Caco-2 (cell line): Measurements from ENCODE around the gene MARCHF5. TPM values are rescaled to one million over a fixed set of nuclear protein-coding genes. Genes with fewer than 3 reads are reported as not detected.
"Not testable (repeated sequence)": the region's sequence is repeated elsewhere in the genome, so short reads cannot be mapped to it uniquely, and the experiment has no call there.

Experiments
- BruUV-seq: library from RNA; stranded (reverse); fragments of 400-500 nt; replicated peaks from 2 replicates; lab custom pipeline; 2021; lab: Mats Ljungman, UMichigan
- CTCF ChIA-PET: fragments of 300-600 bp; sonication (Branson Sonifier 250); formaldehyde crosslinking; loops from one replicate; lab custom pipeline; 2022; ENCODE audit warnings: antibody characterized with exemption; lab: Charles Lee
- POLR2A ChIA-PET: fragments of 300-600 bp; sonication (Branson Sonifier 250); formaldehyde crosslinking; loops from one replicate; lab custom pipeline; 2022; ENCODE audit warnings: antibody characterized with exemption; lab: Charles Lee
- DNase-seq, 2 experiments: peaks; one replicate each; pipeline versions ENCODE4 v3.0.0 to v3.0.0-alpha.2; 2020 to 2022
- H3K27me3 ChIP-seq: replicated peaks from 2 replicates; pipeline ENCODE4 v1.6.0; 2011; ENCODE audit warnings: low read length; ENCODE audit not compliant: control insufficient read depth, insufficient read depth
- H3K36me3 ChIP-seq: 2 replicates; pipeline ENCODE4 v1.5.1; 2011; ENCODE audit warnings: low read length; ENCODE audit not compliant: control insufficient read depth, insufficient read depth
- H3K4me1 ChIP-seq: fragments of 250-450 bp; sonication (Bioruptor Pico); 2 replicates; pipeline ENCODE4 v1.5.1; 2020; ENCODE audit warnings: mild to moderate bottlenecking
- H3K4me3 ChIP-seq: 2 replicates; pipeline ENCODE4 v1.5.1; 2011; ENCODE audit warnings: low read depth, mild to moderate bottlenecking, control low read depth, low read length
- H3K9me3 ChIP-seq: fragments of 250-450 bp; sonication (Bioruptor Pico); 2 replicates; pipeline ENCODE4 v1.5.1; 2020; ENCODE audit warnings: mild to moderate bottlenecking, moderate library complexity
- H3K27ac Mint-ChIP-seq: one replicate; pipeline ENCODE4 v1.8.0; 2022; ENCODE audit warnings: mixed read lengths; ENCODE audit not compliant: unreplicated experiment
- H3K27me3 Mint-ChIP-seq: one replicate; pipeline ENCODE4 v1.8.0; 2022; ENCODE audit warnings: mixed read lengths; ENCODE audit not compliant: insufficient read depth, unreplicated experiment
- H3K36me3 Mint-ChIP-seq: one replicate; pipeline ENCODE4 v1.8.0; 2022; ENCODE audit warnings: mild to moderate bottlenecking, mixed read lengths; ENCODE audit not compliant: insufficient read depth, unreplicated experiment
- H3K4me1 Mint-ChIP-seq: one replicate; pipeline ENCODE4 v1.8.0; 2022; ENCODE audit warnings: low read depth, mixed read lengths; ENCODE audit not compliant: unreplicated experiment
- H3K4me3 Mint-ChIP-seq: one replicate; pipeline ENCODE4 v1.8.0; 2022; ENCODE audit warnings: mild to moderate bottlenecking, moderate library complexity, mixed read lengths; ENCODE audit not compliant: unreplicated experiment
- H3K9me3 Mint-ChIP-seq: one replicate; pipeline ENCODE4 v1.8.0; 2022; ENCODE audit warnings: mixed read lengths; ENCODE audit not compliant: unreplicated experiment
- intact Hi-C: fragments of 100-400 bp; cut with micrococcal nuclease; formaldehyde crosslinking; loops from one replicate; pipeline ENCODE4 v1.10.0; 2022; ENCODE audit not compliant: unreplicated experiment
- total RNA-seq: library from RNA; stranded (reverse); gene quantifications from 2 replicates; pipeline ENCODE4 v1.2.3, GENCODE V29; 2022
- TF ChIP-seq, protein P1 (sequence below), 2 experiments: fragments of 200-600 bp in 1 of 2; IDR thresholded peaks; 1 replicate in 1 of 2; 2 replicates in 1 of 2; pipeline versions ENCODE4 v1.5.1 to v1.8.0; 2011 to 2022; ENCODE audit warnings: antibody characterized with exemption in 1 of 2, control low read depth in 1 of 2, inconsistent platforms in 1 of 2, low read depth in 1 of 2, low read length in 1 of 2, mild to moderate bottlenecking in 1 of 2, moderate library complexity in 1 of 2; ENCODE audit not compliant: insufficient read depth in 1 of 2, severe bottlenecking in 1 of 2, unreplicated experiment in 1 of 2

The MARCHF5 gene
- total RNA-seq, 1 experiment from 2014 or later: 30.4 TPM

DNA sequence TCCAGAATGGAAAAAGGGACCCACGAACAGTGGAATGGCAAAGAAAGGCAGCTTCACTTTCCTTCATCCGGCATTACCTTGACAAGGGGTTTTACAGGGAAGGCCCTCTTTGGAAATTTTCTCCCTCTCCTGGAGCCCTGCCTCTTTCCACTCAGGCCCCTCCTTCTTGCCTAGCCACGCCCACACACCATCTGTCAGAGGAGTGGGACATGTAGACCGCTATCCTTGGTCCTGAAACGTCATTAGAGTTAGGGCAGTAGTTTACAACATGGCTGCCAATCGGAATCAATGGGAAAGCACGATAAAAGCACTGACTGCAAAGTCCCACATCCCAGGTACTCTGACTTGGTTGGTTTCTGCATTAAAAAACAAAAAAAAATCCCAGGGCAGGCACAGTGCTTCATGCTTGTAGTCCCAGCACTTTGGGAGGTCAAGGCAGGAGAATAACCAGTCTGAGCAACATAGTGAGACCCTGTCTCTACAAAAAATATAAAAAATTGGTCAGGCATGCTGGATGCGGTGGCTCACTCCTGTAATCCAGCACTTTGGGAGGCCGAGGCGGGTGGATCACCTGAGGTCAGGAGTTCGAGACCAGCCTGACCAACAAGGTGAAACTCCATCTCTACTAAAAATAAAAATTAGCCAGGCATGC, 96.4 kb downstream of the MARCHF5 start:
- H3K9me3 ChIP-seq: no peaks in the 10 kb centered on the region
- DNase-seq: peak; percentile 84 to 85
- no peaks in the 10 kb centered on the region for H3K4me1 ChIP-seq
- no peak overlapping the region for H3K27ac Mint-ChIP-seq
- TF ChIP-seq, protein P1, sequence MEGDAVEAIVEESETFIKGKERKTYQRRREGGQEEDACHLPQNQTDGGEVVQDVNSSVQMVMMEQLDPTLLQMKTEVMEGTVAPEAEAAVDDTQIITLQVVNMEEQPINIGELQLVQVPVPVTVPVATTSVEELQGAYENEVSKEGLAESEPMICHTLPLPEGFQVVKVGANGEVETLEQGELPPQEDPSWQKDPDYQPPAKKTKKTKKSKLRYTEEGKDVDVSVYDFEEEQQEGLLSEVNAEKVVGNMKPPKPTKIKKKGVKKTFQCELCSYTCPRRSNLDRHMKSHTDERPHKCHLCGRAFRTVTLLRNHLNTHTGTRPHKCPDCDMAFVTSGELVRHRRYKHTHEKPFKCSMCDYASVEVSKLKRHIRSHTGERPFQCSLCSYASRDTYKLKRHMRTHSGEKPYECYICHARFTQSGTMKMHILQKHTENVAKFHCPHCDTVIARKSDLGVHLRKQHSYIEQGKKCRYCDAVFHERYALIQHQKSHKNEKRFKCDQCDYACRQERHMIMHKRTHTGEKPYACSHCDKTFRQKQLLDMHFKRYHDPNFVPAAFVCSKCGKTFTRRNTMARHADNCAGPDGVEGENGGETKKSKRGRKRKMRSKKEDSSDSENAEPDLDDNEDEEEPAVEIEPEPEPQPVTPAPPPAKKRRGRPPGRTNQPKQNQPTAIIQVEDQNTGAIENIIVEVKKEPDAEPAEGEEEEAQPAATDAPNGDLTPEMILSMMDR (IDR thresholded peaks at IDR 0.05; ENCODE audit: insufficient read depth in 1 of 2, low read depth in 1 of 2, low read length in 1 of 2, severe bottlenecking in 1 of 2, unreplicated experiment in 1 of 2): no peak
- no peak overlapping the region for H3K4me3 Mint-ChIP-seq
- H3K27me3 ChIP-seq: no peaks in the 10 kb centered on the region
- no peaks in the 10 kb centered on the region for H3K9me3 Mint-ChIP-seq
- H3K4me3 ChIP-seq: no peak overlapping the region
- H3K27me3 Mint-ChIP-seq: peaks cover 3% of the 10 kb centered on the region
- intact Hi-C loops: no loop called here
- no peaks in the 10 kb centered on the region for H3K4me1 Mint-ChIP-seq
- no peaks in the 10 kb centered on the region for H3K36me3 ChIP-seq
- CTCF ChIA-PET: interaction anchor here (0.5 kb wide), 1 partner anchor 9 kb away, joined by 4 read pairs; no protein-coding TSS in a partner anchor
- H3K36me3 Mint-ChIP-seq: no peaks in the 10 kb centered on the region
- POLR2A ChIA-PET: no interaction called here
- BruUV-seq: no TSS peak

DNA sequence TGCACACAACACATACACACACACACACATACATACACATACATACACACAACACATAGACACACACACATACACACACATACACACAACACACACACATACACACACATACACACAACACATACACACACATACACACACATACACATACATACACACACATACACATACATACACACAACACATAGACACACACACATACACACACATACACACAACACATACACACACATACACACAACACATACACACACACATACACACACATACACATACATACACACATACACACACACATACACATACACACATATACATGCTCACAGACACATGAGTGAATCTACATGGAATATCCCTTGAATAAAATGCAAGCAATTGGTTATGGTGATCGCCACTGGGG, 102.2 kb downstream of the MARCHF5 start:
- H3K36me3 ChIP-seq, H3K36me3 Mint-ChIP-seq, H3K4me3 Mint-ChIP-seq, H3K27ac Mint-ChIP-seq, H3K4me1 Mint-ChIP-seq, H3K9me3 Mint-ChIP-seq, intact Hi-C loops, H3K27me3 Mint-ChIP-seq, H3K9me3 ChIP-seq, H3K27me3 ChIP-seq, H3K4me3 ChIP-seq, CTCF ChIA-PET, BruUV-seq, H3K4me1 ChIP-seq, DNase-seq, POLR2A ChIA-PET: not testable (repeated sequence)

DNA sequence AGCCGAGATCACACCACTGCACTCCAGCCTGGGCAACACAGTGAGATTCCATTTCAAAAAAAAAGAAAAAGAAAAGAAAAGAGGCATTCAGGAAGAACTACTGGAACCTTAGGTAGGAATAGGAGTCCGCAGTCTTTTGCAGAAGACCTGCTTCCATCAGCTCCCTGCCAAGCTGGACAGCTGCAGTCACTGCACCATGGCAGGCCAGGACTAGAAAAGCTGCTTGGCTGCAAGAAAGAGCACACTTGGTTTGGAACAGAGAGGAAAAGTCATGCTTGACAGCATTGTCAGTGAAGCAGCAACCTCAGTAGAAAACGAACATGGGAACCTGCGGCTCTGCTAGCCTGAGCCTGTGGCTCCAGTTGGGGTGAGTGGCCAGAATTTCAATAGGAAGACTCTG, 104.3 kb downstream of the MARCHF5 start:
- H3K9me3 ChIP-seq: peaks cover 5% of the 10 kb centered on the region; the same call in 1 of the 2 replicates
- POLR2A ChIA-PET: no interaction called here
- TF ChIP-seq, protein P1 (IDR thresholded peaks at IDR 0.05; ENCODE audit: insufficient read depth in 1 of 2, low read depth in 1 of 2, low read length in 1 of 2, severe bottlenecking in 1 of 2, unreplicated experiment in 1 of 2): no peak
- no TSS peak for BruUV-seq
- no peak overlapping the region for H3K4me3 Mint-ChIP-seq
- H3K27me3 Mint-ChIP-seq: no peaks in the 10 kb centered on the region
- H3K4me1 Mint-ChIP-seq: no peaks in the 10 kb centered on the region
- no peak overlapping the region for H3K27ac Mint-ChIP-seq
- CTCF ChIA-PET: no interaction called here
- no peaks in the 10 kb centered on the region for H3K36me3 ChIP-seq
- H3K36me3 Mint-ChIP-seq: no peaks in the 10 kb centered on the region
- peaks cover 11% of the 10 kb centered on the region for H3K9me3 Mint-ChIP-seq
- no peak for DNase-seq
- H3K27me3 ChIP-seq: no peaks in the 10 kb centered on the region
- H3K4me3 ChIP-seq: no peak overlapping the region
- intact Hi-C loops: no loop called here
- no peaks in the 10 kb centered on the region for H3K4me1 ChIP-seq

DNA sequence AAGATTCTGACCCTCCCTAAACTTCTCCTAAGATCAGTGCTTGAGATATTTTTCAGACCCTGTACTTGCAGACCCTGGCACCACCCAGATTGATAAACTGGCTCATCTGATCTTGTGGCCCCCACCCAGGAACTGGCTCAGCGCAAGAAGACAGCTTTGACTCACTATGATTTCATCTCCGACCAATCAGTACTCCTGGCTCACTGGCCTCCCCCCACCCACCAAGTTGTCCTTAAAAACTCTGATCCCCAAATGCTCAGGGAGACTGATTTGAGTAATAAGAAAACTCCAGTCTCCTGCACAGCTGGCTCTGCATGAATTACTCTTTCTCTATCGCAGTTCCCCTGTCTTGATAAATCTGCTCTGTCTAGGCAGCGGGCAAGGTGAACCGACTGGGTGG, 111.3 kb downstream of the MARCHF5 start:
- H3K27ac Mint-ChIP-seq, CTCF ChIA-PET, H3K4me1 ChIP-seq, POLR2A ChIA-PET, H3K36me3 Mint-ChIP-seq, DNase-seq, H3K27me3 ChIP-seq, H3K4me1 Mint-ChIP-seq, intact Hi-C loops, H3K4me3 ChIP-seq, H3K36me3 ChIP-seq, H3K9me3 ChIP-seq, BruUV-seq, H3K27me3 Mint-ChIP-seq, H3K4me3 Mint-ChIP-seq: not testable (repeated sequence)
- peaks cover 11% of the 10 kb centered on the region for H3K9me3 Mint-ChIP-seq

Other genes starting within 250 kb of the MARCHF5 start
- gene CPEB3, start 89 bp upstream of the MARCHF5 start, total RNA-seq: 2.3 TPM in 2 replicates